GM12878 (cell line): Measurements from ENCODE around the gene FAM120A. TPM values are rescaled to one million over a fixed set of nuclear protein-coding genes. Genes with fewer than 3 reads are reported as not detected.
A peak's percentile ranks its signal among the peaks of the same experiment; 100 is the strongest.

ENCODE experiments used
- ATAC-seq: fragments of 200-7000 bp; cut with Tn5 transposase; 3 replicates; pipeline ENCODE4 v1.9.1; 2020; ENCODE audit warnings: mild to moderate bottlenecking, moderate library complexity
- BruUV-seq: library from RNA; stranded (reverse); fragments of 400-500 nt; replicated peaks from 2 replicates; lab custom pipeline; 2021; lab: Mats Ljungman, UMichigan
- CTCF ChIA-PET: fragments of 300-600 bp; sonication (Branson Sonifier 250); formaldehyde crosslinking; extraction: SDS; loops from one replicate; lab custom pipeline; 2021; ENCODE audit warnings: inconsistent platforms; lab: Yijun Ruan, JAX
- POLR2A ChIA-PET: fragments of 350-600 bp; formaldehyde crosslinking; extraction: SDS; loops from one replicate; lab custom pipeline; 2021; ENCODE audit warnings: inconsistent platforms; lab: Charles Lee
- RAD21 ChIA-PET: fragments of 300-600 bp; sonication (Branson Sonifier 250); formaldehyde crosslinking; loops from one replicate; lab custom pipeline; 2023; ENCODE audit warnings: antibody characterized with exemption; ENCODE audit not compliant: unreplicated experiment; lab: Charles Lee
- SMC1A ChIA-PET: fragments of 300-600 bp; sonication (Branson Sonifier 250); formaldehyde crosslinking; loops from one replicate; lab custom pipeline; 2023; ENCODE audit not compliant: unreplicated experiment, uncharacterized antibody; lab: Charles Lee
- DNase-seq: peaks from one replicate; pipeline ENCODE4 v3.0.0-alpha.2; 2011; ENCODE audit warnings: low read depth, low spot score
- FAIRE-seq: peaks from 3 replicates; lab custom pipeline; 2011; peaks lifted over from hg19 to GRCh38; lab: Jason Lieb, UNC
- H2AFZ ChIP-seq: 2 replicates; pipeline ENCODE4 v1.6.0; 2011; ENCODE audit warnings: low read depth, low read length, control low read depth; ENCODE audit not compliant: control insufficient read depth
- H3K27ac ChIP-seq: 2 replicates; pipeline ENCODE4 v1.5.1; 2011; ENCODE audit warnings: control low read depth; ENCODE audit not compliant: control insufficient read depth, insufficient read depth
- H3K27me3 ChIP-seq, 2 experiments: replicated peaks in 1 of 2; 2 replicates each; pipeline versions ENCODE4 v1.6.0 to v1.6.1; 2011; ENCODE audit warnings: low read length in 1 of 2; ENCODE audit not compliant: control insufficient read depth in 2 of 2, insufficient read depth in 2 of 2
- H3K36me3 ChIP-seq, 2 experiments: 2 replicates each; pipeline ENCODE4 v1.5.1; 2011; ENCODE audit warnings: low read length in 1 of 2; ENCODE audit not compliant: control insufficient read depth in 2 of 2, insufficient read depth in 2 of 2
- H3K4me1 ChIP-seq: 2 replicates; pipeline ENCODE4 v1.6.1; 2011; ENCODE audit warnings: mild to moderate bottlenecking, low read length, moderate library complexity, mixed read lengths; ENCODE audit not compliant: control insufficient read depth, insufficient read depth
- H3K4me2 ChIP-seq: 2 replicates; pipeline ENCODE4 v1.6.0; 2011; ENCODE audit warnings: control low read depth; ENCODE audit not compliant: control insufficient read depth, insufficient read depth
- H3K4me3 ChIP-seq: fragments of 200-600 bp; sonication (generic); 2 replicates; pipeline ENCODE4 v1.5.1; 2016
- H3K79me2 ChIP-seq: 2 replicates; pipeline ENCODE4 v1.6.0; 2011; ENCODE audit warnings: low read length; ENCODE audit not compliant: control insufficient read depth, insufficient read depth
- H3K9ac ChIP-seq: 2 replicates; pipeline ENCODE4 v1.8.0; 2011; ENCODE audit warnings: low read length, control low read depth, mixed read lengths; ENCODE audit not compliant: control insufficient read depth, insufficient read depth
- H3K9me3 ChIP-seq: replicated peaks from 3 replicates; pipeline ENCODE4 v1.5.1; 2011; ENCODE audit warnings: mild to moderate bottlenecking, low read length; ENCODE audit not compliant: control insufficient read depth, insufficient read depth
- H4K20me1 ChIP-seq: 2 replicates; pipeline ENCODE4 v1.6.0; 2011; ENCODE audit not compliant: control insufficient read depth, insufficient read depth
- CBX3 ChIP-seq: fragments of 200-600 bp; sonication (generic); IDR thresholded peaks from 2 replicates; pipeline ENCODE4 v1.6.1; 2016; ENCODE audit warnings: low read depth, borderline replicate concordance
- CTCF ChIP-seq, 3 experiments: IDR thresholded peaks in 2 of 3; conservative IDR thresholded peaks in 1 of 3; 2 replicates each; pipeline ENCODE4 v1.5.1; 2011; ENCODE audit warnings: low read depth in 3 of 3, low read length in 3 of 3, mild to moderate bottlenecking in 3 of 3, control low read depth in 2 of 3, moderate library complexity in 2 of 3, inconsistent platforms in 1 of 3, mixed read lengths in 1 of 3; ENCODE audit not compliant: control insufficient read depth in 2 of 3, insufficient read depth in 1 of 3; ENCODE audit errors: extremely low read depth in 1 of 3
- EED ChIP-seq: sonication (generic); IDR thresholded peaks from 2 replicates; pipeline ENCODE4 v1.6.1; 2016; ENCODE audit warnings: antibody characterized with exemption, low read depth
- IRF4 ChIP-seq: IDR thresholded peaks from 2 replicates; pipeline ENCODE4 v1.6.1; 2011; ENCODE audit warnings: low read depth, low read length
- JUND ChIP-seq: IDR thresholded peaks from 2 replicates; pipeline ENCODE4 v1.6.1; 2012; ENCODE audit warnings: low read depth, mild to moderate bottlenecking, low read length, improper control_type of control experiment, moderate library complexity
- KLF5 ChIP-seq: fragments of 450-650 bp; IDR thresholded peaks from 2 replicates; pipeline ENCODE4 v1.6.1; 2014; ENCODE audit warnings: mild to moderate bottlenecking; ENCODE audit not compliant: partially characterized antibody
- NR2C2 ChIP-seq: IDR thresholded peaks from 2 replicates; pipeline ENCODE4 v1.6.1; 2011; ENCODE audit warnings: borderline replicate concordance, low read depth; ENCODE audit not compliant: control insufficient read depth, insufficient read length
- PAX5 ChIP-seq: IDR thresholded peaks from 2 replicates; pipeline ENCODE4 v1.6.1; 2011; ENCODE audit warnings: low read depth, low read length, borderline replicate concordance
- PML ChIP-seq: IDR thresholded peaks from 2 replicates; pipeline ENCODE4 v1.6.1; 2012; ENCODE audit warnings: low read length, inconsistent platforms
- RELA ChIP-seq: fragments of 450-650 bp; IDR thresholded peaks from 2 replicates; pipeline ENCODE4 v1.8.0; 2014; ENCODE audit warnings: borderline replicate concordance; ENCODE audit not compliant: partially characterized antibody
- STAT1 ChIP-seq: fragments of 450-650 bp; conservative IDR thresholded peaks from 2 replicates; pipeline ENCODE4 v1.6.1; 2014; ENCODE audit warnings: antibody characterized with exemption, mild to moderate bottlenecking
- ZBTB11 ChIP-seq: fragments of 450-650 bp; formaldehyde crosslinking; IDR thresholded peaks from 2 replicates; pipeline ENCODE4 v1.5.0; 2022; ENCODE audit warnings: mild to moderate bottlenecking, missing genetic modification characterization
- WGBS: methylation state at CpG from one replicate; pipeline ENCODE4 v1.1.6; 2016; ENCODE audit warnings: low lambda C conversion rate; ENCODE audit not compliant: insufficient replicate concordance, insufficient coverage; ENCODE audit errors: missing lambda C conversion rate; 5-methylcytosine and 5-hydroxymethylcytosine counted together
- in situ Hi-C: fragments of 300-500 bp; cut with MboI; formaldehyde crosslinking; loops from 9 replicates; pipeline ENCODE4 v1.14.3; 2018; ENCODE audit warnings: mixed read lengths
- intact Hi-C: fragments of 100-400 bp; cut with micrococcal nuclease; formaldehyde crosslinking; loops from one replicate; pipeline ENCODE4 v1.14.2; 2022; ENCODE audit not compliant: unreplicated experiment
- polyA plus RNA-seq, 11 experiments: library from polyadenylated mRNA; depleted of rRNA in 4 of 11; unstranded in 6 of 11; stranded (reverse) in 5 of 11; fragments of >200 nt; fragmentation: Nextera tagmentation in 4 of 11; fragmentation: Illumina TruSeq in 1 of 11; extraction: Ambion mirVana in 4 of 11; extraction: Trizol in 1 of 11; gene quantifications; 1 replicate in 1 of 11; 2 replicates in 10 of 11; pipeline versions ENCODE4 v1.2.1 to v1.2.3, GENCODE V29; 2011 to 2016; ENCODE audit warnings: inconsistent platforms in 2 of 11, missing spikeins in 2 of 11, low read depth in 1 of 11
- total RNA-seq, 4 experiments: library from RNA; depleted of rRNA in 3 of 4; stranded (reverse); fragments of >200 nt in 3 of 4; fragmentation: Illumina TruSeq in 1 of 4; extraction: Trizol in 1 of 4; gene quantifications; 2 replicates each; pipeline versions ENCODE4 v1.2.1 to v1.2.3, GENCODE V29; 2013 to 2021

The FAM120A gene
- total and polyA plus RNA-seq, 10 of the 15 experiments (the other 5 are each of a cell fraction or from before 2014, with no cell fraction given), result 13.1 to 89.6 (median 52.5) TPM

GRCh38 chr9:93531374-93531773 is 79.9 kb downstream of the FAM120A start:
- SMC1A ChIA-PET, result no interaction called here
- CTCF ChIA-PET, result interaction anchor here (0.9 kb wide), 1 partner anchor 35 kb away, joined by 3 read pairs; no protein-coding TSS in a partner anchor
- no peaks in the 10 kb centered on the region for H3K27me3 ChIP-seq
- no peak overlapping the region for H2AFZ ChIP-seq
- no TSS peak for BruUV-seq
- no peak overlapping the region for H3K4me2 ChIP-seq
- H3K27ac ChIP-seq, result no peak overlapping the region
- no peak for DNase-seq
- H3K36me3 ChIP-seq, result peaks cover 20% of the 10 kb centered on the region in 2 experiments
- no peaks in the 10 kb centered on the region for H3K79me2 ChIP-seq
- no peaks in the 10 kb centered on the region for H4K20me1 ChIP-seq
- RAD21 ChIA-PET, result no interaction called here
- WGBS, result 97% methylated on average over 3 of the region's 3 CpGs
- TF ChIP-seq CTCF (IDR thresholded peaks at IDR 0.05 in 2 of 3, conservative IDR thresholded peaks at IDR 0.05 in 1 of 3; ENCODE audit: control insufficient read depth in 2 of 3, extremely low read depth in 1 of 3, insufficient read depth in 1 of 3, low read depth in 3 of 3, low read length in 3 of 3), result 0 out of 6 replicates have a peak, but pooled peaks of 1 of the 3 experiments have one; percentile 2
- TF ChIP-seq RELA, result no peak
- no peak for TF ChIP-seq KLF5
- TF ChIP-seq, all 136 proteins: peak for 1
- POLR2A ChIA-PET, result no interaction called here
- no peak for FAIRE-seq
- peak; percentile 44; the same call in 2 of the 3 replicates for ATAC-seq
- Histone ChIP-seq H3K4me1 (no peaks in the 10 kb centered on the region; the same call in 1 of the 2 replicates), H3K9ac (no peak overlapping the region), H3K4me3 (no peak overlapping the region), H3K9me3 (no peaks in the 10 kb centered on the region)
- intact Hi-C loops, result no loop called here
- in situ Hi-C loops, result no loop called here

GRCh38 chr9:93532141-93532540 is 80.7 kb downstream of the FAM120A start:
- H3K27me3 ChIP-seq, result no peaks in the 10 kb centered on the region
- H3K4me2 ChIP-seq, result no peak overlapping the region
- RAD21 ChIA-PET, result no interaction called here
- no peak overlapping the region for H3K9ac ChIP-seq
- CTCF ChIA-PET, result no interaction called here
- peaks cover 20 to 26% of the 10 kb centered on the region in 2 experiments for H3K36me3 ChIP-seq
- ATAC-seq (no peak), FAIRE-seq (no peak), DNase-seq (no peak)
- H3K4me1 ChIP-seq, result no peaks in the 10 kb centered on the region; the same call in 1 of the 2 replicates
- no peak overlapping the region for H3K4me3 ChIP-seq
- WGBS, result 97% methylated on average over 8 of the region's 8 CpGs
- BruUV-seq, result no TSS peak
- H2AFZ ChIP-seq, result no peak overlapping the region
- no peaks in the 10 kb centered on the region for H3K9me3 ChIP-seq
- H3K79me2 ChIP-seq, result no peaks in the 10 kb centered on the region
- H4K20me1 ChIP-seq, result no peaks in the 10 kb centered on the region
- SMC1A ChIA-PET, result no interaction called here
- intact Hi-C loops, result no loop called here
- TF ChIP-seq ZBTB11 (CRISPR knock-in tag) (no peak), NR2C2 (no peak), STAT1 (no peak), EED (no peak), IRF4 (no peak), CBX3 (no peak), PML (no peak), JUND (no peak), PAX5 (no peak)
- in situ Hi-C loops, result no loop called here
- no peak overlapping the region for H3K27ac ChIP-seq
- POLR2A ChIA-PET, result no interaction called here
